ENCODE results near the gene NR1D1. TPM values are rescaled to one million over a fixed set of nuclear protein-coding genes. Genes with fewer than 3 reads are reported as not detected.

NR1D1 gene
- total and polyA plus RNA-seq, 2 of the 13 experiments (the other 11 are each of a cell fraction or from before 2014, with no cell fraction given), result 2.1 to 2.7 TPM

DNA sequence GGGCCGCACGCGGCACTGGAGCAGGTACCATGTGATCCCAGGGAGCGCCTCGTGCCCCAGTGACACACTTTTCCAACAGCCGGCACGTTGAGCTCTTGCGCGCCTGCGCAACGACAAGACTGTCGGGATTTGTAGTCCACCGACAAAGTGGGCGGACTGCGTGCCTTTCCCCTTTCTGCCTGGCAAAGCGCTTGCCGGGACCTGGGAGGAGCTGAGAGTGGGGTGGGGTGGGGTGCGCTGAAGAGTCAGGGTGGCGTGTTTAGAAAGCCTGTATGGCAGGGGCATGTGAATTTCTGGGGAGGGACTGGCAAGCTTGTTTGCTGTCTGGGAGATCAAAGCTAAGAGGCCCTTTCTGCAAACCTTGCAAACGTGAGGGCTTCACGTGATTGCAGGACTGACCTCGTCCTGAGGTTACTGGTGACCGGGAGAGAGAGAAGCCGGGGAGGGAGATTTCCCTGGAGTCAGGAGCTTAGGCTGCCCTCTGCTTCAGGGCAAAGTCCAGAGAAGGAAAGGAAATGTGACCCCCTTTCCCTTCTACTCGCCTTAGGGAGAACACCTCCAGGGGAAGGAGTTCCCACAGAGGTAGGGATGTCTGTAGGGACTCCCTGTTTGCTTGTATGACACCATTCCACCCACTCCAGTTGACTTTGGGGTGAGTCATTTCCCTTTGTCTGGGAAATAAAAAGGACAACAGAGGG lies 429 bp upstream of the NR1D1 start (continued):
- TF ChIP-seq, protein P1, sequence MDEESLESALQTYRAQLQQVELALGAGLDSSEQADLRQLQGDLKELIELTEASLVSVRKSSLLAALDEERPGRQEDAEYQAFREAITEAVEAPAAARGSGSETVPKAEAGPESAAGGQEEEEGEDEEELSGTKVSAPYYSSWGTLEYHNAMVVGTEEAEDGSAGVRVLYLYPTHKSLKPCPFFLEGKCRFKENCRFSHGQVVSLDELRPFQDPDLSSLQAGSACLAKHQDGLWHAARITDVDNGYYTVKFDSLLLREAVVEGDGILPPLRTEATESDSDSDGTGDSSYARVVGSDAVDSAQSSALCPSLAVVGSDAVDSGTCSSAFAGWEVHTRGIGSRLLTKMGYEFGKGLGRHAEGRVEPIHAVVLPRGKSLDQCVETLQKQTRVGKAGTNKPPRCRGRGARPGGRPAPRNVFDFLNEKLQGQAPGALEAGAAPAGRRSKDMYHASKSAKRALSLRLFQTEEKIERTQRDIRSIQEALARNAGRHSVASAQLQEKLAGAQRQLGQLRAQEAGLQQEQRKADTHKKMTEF (CRISPR knock-in tag; IDR thresholded peaks at IDR 0.05), result peak; percentile 78
- TF ChIP-seq, protein P2, sequence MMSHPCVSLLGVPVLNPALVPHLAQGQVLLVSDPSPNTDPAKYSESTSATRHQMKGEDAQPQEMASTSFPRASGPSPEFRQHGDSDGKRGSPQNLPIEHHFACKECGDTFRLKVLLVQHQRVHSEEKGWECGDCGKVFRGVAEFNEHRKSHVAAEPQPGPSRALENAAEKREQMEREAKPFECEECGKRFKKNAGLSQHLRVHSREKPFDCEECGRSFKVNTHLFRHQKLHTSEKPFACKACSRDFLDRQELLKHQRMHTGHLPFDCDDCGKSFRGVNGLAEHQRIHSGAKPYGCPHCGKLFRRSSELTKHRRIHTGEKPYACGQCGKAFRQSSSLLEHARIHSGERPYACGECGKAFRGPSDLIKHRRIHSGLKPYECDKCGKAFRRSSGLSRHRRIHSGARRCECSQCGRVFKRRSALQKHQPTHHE (CRISPR knock-in tag; IDR thresholded peaks at IDR 0.05; ENCODE audit: borderline replicate concordance), result peak; percentile 90; the same call in 1 of the 2 replicates
- peak; percentile 96 for TF ChIP-seq REXO4 (CRISPR knock-in tag; IDR thresholded peaks at IDR 0.05; ENCODE audit: borderline replicate concordance)
- no peak; the same call in 1 of the 2 replicates for TF ChIP-seq STAT5B (CRISPR knock-in tag; IDR thresholded peaks at IDR 0.05)
- TF ChIP-seq, protein P3, sequence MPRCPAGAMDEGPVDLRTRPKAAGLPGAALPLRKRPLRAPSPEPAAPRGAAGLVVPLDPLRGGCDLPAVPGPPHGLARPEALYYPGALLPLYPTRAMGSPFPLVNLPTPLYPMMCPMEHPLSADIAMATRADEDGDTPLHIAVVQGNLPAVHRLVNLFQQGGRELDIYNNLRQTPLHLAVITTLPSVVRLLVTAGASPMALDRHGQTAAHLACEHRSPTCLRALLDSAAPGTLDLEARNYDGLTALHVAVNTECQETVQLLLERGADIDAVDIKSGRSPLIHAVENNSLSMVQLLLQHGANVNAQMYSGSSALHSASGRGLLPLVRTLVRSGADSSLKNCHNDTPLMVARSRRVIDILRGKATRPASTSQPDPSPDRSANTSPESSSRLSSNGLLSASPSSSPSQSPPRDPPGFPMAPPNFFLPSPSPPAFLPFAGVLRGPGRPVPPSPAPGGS (CRISPR knock-in tag; IDR thresholded peaks at IDR 0.05), result peak; percentile 99
- TF ChIP-seq, protein P4, sequence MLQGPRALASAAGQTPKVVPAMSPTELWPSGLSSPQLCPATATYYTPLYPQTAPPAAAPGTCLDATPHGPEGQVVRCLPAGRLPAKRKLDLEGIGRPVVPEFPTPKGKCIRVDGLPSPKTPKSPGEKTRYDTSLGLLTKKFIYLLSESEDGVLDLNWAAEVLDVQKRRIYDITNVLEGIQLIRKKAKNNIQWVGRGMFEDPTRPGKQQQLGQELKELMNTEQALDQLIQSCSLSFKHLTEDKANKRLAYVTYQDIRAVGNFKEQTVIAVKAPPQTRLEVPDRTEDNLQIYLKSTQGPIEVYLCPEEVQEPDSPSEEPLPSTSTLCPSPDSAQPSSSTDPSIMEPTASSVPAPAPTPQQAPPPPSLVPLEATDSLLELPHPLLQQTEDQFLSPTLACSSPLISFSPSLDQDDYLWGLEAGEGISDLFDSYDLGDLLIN (CRISPR knock-in tag; IDR thresholded peaks at IDR 0.05; ENCODE audit: borderline replicate concordance), result no peak; the same call in 1 of the 2 replicates
- peak; percentile 99; the same call in 1 of the 2 replicates for TF ChIP-seq NFATC3 (CRISPR knock-in tag; IDR thresholded peaks at IDR 0.05)
- TF ChIP-seq ZNF878 (CRISPR knock-in tag; IDR thresholded peaks at IDR 0.05), result no peak
- peak; percentile 98 for TF ChIP-seq FOSL2 (CRISPR knock-in tag; IDR thresholded peaks at IDR 0.05)
- peak; percentile 91 for TF ChIP-seq ZNF749 (CRISPR knock-in tag; IDR thresholded peaks at IDR 0.05; ENCODE audit: borderline replicate concordance)
- TF ChIP-seq, protein P5, sequence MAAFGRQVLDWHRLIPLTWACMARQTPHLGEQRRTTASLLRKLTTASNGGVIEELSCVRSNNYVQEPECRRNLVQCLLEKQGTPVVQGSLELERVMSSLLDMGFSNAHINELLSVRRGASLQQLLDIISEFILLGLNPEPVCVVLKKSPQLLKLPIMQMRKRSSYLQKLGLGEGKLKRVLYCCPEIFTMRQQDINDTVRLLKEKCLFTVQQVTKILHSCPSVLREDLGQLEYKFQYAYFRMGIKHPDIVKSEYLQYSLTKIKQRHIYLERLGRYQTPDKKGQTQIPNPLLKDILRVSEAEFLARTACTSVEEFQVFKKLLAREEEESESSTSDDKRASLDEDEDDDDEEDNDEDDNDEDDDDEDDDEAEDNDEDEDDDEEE (CRISPR knock-in tag; IDR thresholded peaks at IDR 0.05), result peak; percentile 99
- TF ChIP-seq ZSCAN31 (CRISPR knock-in tag; IDR thresholded peaks at IDR 0.05; ENCODE audit: low read depth), result peak; percentile 99
- TF ChIP-seq, protein P6, sequence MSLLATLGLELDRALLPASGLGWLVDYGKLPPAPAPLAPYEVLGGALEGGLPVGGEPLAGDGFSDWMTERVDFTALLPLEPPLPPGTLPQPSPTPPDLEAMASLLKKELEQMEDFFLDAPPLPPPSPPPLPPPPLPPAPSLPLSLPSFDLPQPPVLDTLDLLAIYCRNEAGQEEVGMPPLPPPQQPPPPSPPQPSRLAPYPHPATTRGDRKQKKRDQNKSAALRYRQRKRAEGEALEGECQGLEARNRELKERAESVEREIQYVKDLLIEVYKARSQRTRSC (CRISPR knock-in tag; IDR thresholded peaks at IDR 0.05; ENCODE audit: low read depth), result peak; percentile 99
- TF ChIP-seq, protein P7, sequence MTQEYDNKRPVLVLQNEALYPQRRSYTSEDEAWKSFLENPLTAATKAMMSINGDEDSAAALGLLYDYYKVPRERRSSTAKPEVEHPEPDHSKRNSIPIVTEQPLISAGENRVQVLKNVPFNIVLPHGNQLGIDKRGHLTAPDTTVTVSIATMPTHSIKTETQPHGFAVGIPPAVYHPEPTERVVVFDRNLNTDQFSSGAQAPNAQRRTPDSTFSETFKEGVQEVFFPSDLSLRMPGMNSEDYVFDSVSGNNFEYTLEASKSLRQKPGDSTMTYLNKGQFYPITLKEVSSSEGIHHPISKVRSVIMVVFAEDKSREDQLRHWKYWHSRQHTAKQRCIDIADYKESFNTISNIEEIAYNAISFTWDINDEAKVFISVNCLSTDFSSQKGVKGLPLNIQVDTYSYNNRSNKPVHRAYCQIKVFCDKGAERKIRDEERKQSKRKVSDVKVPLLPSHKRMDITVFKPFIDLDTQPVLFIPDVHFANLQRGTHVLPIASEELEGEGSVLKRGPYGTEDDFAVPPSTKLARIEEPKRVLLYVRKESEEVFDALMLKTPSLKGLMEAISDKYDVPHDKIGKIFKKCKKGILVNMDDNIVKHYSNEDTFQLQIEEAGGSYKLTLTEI (CRISPR knock-in tag; conservative IDR thresholded peaks at IDR 0.05), result no peak
- 0 out of 2 replicates have a peak, but pooled peaks have one; percentile 74 for TF ChIP-seq ZFYVE20 (CRISPR knock-in tag; IDR thresholded peaks at IDR 0.05; ENCODE audit: borderline replicate concordance, low read depth)
- TF ChIP-seq, protein P8, sequence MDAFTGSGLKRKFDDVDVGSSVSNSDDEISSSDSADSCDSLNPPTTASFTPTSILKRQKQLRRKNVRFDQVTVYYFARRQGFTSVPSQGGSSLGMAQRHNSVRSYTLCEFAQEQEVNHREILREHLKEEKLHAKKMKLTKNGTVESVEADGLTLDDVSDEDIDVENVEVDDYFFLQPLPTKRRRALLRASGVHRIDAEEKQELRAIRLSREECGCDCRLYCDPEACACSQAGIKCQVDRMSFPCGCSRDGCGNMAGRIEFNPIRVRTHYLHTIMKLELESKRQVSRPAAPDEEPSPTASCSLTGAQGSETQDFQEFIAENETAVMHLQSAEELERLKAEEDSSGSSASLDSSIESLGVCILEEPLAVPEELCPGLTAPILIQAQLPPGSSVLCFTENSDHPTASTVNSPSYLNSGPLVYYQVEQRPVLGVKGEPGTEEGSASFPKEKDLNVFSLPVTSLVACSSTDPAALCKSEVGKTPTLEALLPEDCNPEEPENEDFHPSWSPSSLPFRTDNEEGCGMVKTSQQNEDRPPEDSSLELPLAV (CRISPR knock-in tag; conservative IDR thresholded peaks at IDR 0.05; ENCODE audit: low read depth), result 0 out of 2 replicates have a peak, but pooled peaks have one; percentile 33
- no peak for TF ChIP-seq ZBTB1 (CRISPR knock-in tag; IDR thresholded peaks at IDR 0.05; ENCODE audit: borderline replicate concordance)
